T47D (cell line): ENCODE results near the gene MAML3.

ENCODE experiments used
- DNase-seq, 2 experiments: peaks; one replicate each; pipeline versions ENCODE4 v3.0.0 to v3.0.0-alpha.2; 2011 to 2012; ENCODE audit warnings: low read depth in 1 of 2, low spot score in 1 of 2
- JUND ChIP-seq: IDR thresholded peaks from 2 replicates; pipeline ENCODE4 v1.6.1; 2012; ENCODE audit warnings: low read depth
- in situ Hi-C: cut with HindIII; loops from 2 replicates; pipeline ENCODE4 v1.10.0; 2016; ENCODE audit warnings: low sequenced_read_pairs, low pct_unique_long_range_greater_than_20kb

Gene MAML3

GRCh38 chr4:139810710-139811109, 343.3 kb downstream of the MAML3 start:
- DNase-seq, result no peak
- in situ Hi-C loops, result no loop called here
- no peak for TF ChIP-seq JUND

GRCh38 chr4:139809757-139810140, 344.2 kb downstream of the MAML3 start:
- no peak for DNase-seq
- TF ChIP-seq JUND, result no peak
- in situ Hi-C loops, result no loop called here

GRCh38 chr4:139808808-139809756, 344.9 kb downstream of the MAML3 start:
- in situ Hi-C loops, result no loop called here
- no peak for TF ChIP-seq JUND
- DNase-seq, result no peak

DNA sequence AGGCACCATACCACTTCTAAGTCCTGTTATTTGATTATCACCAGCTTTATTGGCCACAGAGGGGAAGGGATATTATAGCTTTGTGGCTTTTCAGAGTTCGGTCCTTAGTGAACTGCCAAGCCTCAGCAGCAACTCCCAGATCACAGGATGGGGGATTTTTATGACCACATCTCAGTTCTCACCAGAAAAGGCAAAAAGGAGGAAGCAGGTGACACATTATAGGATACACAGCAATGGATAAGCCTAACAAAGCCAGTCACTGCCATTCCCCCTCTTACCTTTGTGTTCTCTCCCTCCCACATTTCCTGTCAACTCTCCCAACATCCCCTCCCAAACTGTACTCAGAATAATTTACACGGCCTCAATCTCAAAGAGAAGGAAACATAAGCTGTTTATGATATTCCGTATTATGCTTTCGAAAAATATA, 345.6 kb downstream of the MAML3 start:
- DNase-seq, result no peak

DNA sequence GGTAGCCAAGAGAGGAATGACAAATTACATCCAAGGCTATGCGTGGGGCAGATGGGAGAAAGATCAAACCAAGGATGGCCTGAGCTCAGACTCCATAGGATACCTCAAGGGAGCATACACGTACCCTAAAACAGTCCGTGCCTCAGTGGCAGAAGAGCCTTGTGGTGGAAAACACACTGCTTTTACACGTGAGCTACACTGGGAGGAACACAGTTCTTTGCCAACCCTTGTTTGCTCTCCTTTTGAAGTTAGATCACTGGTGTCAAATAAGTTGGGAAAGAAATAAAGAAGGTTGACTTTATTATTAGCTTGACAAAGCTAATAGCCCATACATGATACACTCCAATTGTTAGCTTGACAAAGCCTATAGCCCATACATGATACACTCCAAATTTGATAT, 346.5 kb downstream of the MAML3 start:
- TF ChIP-seq JUND, result no peak
- in situ Hi-C loops, result no loop called here
- no peak for DNase-seq

More for the DNA sequence above, 345.6 kb downstream of the MAML3 start:
- in situ Hi-C loops, result no loop called here
- TF ChIP-seq JUND, result no peak

DNA sequence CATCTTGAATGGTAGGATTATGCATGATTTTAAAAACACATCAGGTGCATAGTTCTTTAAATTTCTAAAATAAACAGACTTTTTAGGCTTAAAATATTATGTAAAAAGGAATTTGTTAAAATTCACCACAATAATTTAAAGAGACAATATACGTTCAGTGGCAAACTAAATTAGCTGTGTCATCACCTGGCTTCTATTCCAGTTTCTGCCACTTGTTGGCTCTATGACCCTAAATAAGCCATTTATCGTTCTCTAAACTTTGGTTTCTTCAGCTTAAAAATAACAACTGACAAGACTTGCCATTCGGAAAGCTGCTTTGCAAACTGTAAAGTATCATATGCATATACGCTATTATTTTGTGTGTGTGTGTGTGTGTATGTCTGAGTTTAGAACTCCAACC, 347.1 kb downstream of the MAML3 start:
- no peak for TF ChIP-seq JUND
- in situ Hi-C loops, result no loop called here
- DNase-seq, result no peak

DNA sequence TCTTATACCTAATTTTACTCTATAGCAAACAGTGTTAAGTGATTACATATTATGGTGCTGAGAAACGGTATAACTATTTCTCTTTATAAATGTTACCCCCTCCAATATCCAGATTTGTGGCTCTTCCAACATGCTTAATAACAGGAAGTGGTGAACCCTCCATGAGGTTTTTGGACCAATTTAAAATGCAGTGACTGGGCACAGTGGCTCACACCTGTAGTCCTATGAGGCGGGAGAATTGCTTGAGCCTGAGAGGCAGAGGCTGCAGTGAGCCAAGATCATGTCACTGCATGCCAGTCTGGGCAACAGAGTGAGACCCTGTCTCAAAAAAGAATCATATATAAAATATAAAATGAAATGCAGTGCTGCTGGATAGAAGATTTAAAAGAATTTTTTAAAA, 351.1 kb downstream of the MAML3 start:
- DNase-seq, result no peak
- in situ Hi-C loops, result no loop called here
- no peak for TF ChIP-seq JUND

DNA sequence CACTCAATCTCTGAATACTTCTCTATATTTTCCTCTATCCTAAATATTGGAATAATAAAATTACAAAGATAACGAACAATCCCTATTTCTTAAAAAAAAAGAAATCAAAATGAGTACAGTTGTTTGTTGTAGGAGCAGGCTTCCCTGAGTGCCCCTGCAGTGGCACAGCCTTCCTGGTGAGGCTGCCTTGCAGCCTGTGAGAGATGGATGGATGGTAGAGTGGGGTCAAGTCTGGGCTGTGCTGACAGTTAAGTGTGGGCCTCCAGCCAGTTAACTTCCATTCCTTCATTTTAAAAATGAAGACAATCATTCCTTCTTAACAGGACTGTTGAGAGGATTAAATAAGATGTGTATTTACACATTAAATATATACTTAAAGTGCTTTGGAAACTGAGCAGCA, 351.5 kb downstream of the MAML3 start:
- no peak for TF ChIP-seq JUND
- DNase-seq, result no peak
- in situ Hi-C loops, result no loop called here

DNA sequence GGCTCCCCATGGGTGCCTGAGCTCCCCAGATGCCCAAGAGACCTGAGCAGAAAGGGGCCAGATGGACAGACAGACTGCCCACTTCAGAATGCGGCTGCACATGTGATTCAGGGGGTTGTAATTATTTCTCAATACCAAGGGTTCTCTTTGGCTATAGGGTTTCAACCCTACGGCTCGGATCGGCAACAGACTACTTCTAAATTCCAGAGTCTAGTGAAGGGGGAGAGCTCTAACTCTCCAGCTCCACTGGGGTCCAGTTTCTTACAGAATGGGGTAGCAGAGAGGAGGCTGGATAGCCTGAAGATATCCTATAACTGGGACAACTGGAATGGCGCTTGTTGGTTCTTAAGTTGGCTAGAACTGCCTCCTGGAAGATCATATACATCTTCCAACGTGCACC, 352.1 kb downstream of the MAML3 start:
- DNase-seq, result no peak
- in situ Hi-C loops, result no loop called here
- TF ChIP-seq JUND, result no peak

- DNase-seq, result no peak
- no peak for TF ChIP-seq JUND
- in situ Hi-C loops, result no loop called here
Measured at GRCh38 chr4:139800082-139800481, 353.9 kb downstream of the MAML3 start.

- DNase-seq, result no peak
- in situ Hi-C loops, result no loop called here
- TF ChIP-seq JUND, result no peak
Measured at GRCh38 chr4:139799615-139800014, 354.4 kb downstream of the MAML3 start.

DNA sequence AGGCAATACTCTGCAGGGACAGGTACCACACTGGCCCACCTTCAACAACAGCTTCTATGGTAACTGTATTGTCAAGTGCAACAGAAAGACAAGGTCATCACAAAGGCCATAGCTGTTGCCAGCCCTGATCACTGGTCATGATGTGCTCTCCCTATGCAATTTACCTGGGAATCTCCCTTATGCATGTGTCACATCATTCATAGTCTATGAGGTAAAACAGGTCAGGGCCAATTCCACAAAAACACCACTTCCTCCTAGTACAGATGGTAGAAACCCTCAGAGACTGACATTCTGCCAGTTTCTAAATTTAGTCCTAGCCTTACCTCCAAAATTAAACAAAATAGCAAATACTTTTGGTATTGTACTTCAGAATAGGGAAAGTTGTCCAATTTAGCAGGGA, 355.5 kb downstream of the MAML3 start:
- DNase-seq, result no peak
- no peak for TF ChIP-seq JUND
- in situ Hi-C loops, result no loop called here

- DNase-seq, result no peak
- no peak for TF ChIP-seq JUND
- in situ Hi-C loops, result no loop called here
Measured at GRCh38 chr4:139797287-139797686, 356.7 kb downstream of the MAML3 start.
